Measurements from ENCODE around the gene TNFRSF12A.

DNA sequence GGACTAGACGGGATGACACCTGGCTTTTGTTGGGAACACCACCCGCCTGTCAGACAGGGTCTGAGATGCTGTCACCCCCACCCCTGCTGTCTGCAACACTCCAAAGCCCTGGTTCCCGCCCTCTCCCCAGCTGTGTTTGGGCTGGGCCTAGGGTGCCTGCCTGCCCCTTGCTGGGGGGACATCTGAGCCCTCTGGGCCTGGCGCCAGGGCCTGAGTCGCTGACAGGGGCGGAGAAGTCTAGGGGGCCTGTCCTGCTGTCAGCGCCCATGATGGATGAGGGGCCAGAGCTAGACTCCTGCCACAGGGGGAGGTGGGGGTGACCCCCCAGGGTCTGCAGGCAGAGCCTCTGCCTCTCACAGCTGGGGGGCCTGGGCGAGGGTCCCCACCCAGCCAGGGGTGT, 32.3 kb upstream of the TNFRSF12A start:
- TF ChIP-seq, protein P1, sequence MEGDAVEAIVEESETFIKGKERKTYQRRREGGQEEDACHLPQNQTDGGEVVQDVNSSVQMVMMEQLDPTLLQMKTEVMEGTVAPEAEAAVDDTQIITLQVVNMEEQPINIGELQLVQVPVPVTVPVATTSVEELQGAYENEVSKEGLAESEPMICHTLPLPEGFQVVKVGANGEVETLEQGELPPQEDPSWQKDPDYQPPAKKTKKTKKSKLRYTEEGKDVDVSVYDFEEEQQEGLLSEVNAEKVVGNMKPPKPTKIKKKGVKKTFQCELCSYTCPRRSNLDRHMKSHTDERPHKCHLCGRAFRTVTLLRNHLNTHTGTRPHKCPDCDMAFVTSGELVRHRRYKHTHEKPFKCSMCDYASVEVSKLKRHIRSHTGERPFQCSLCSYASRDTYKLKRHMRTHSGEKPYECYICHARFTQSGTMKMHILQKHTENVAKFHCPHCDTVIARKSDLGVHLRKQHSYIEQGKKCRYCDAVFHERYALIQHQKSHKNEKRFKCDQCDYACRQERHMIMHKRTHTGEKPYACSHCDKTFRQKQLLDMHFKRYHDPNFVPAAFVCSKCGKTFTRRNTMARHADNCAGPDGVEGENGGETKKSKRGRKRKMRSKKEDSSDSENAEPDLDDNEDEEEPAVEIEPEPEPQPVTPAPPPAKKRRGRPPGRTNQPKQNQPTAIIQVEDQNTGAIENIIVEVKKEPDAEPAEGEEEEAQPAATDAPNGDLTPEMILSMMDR (IDR thresholded peaks at IDR 0.05) = no peak
- no peak for TF ChIP-seq POLR2A (IDR thresholded peaks at IDR 0.05)
